ENCODE measurements around the gene MRPL37.
"Not testable (repeated sequence)": the region's sequence is repeated elsewhere in the genome, so short reads cannot be mapped to it uniquely, and the experiment has no call there.

The MRPL37 gene

GRCh38 chr1:54230507-54231339, 30.8 kb downstream of the MRPL37 start:
- no peak for TF ChIP-seq CTCF (IDR thresholded peaks at IDR 0.05; ENCODE audit: low read depth, low read length)
- no peak overlapping the region for H3K4me3 ChIP-seq (ENCODE audit: low read depth, low read length)

GRCh38 chr1:54233196-54233595, 33.2 kb downstream of the MRPL37 start:
- H3K4me3 ChIP-seq (ENCODE audit: low read depth, low read length): not testable (repeated sequence)

GRCh38 chr1:54234284-54234683, 34.3 kb downstream of the MRPL37 start:
- H3K4me3 ChIP-seq (ENCODE audit: low read depth, low read length): no peak overlapping the region
- no peak for TF ChIP-seq CTCF (IDR thresholded peaks at IDR 0.05; ENCODE audit: low read depth, low read length)

GRCh38 chr1:54237586-54237985, 37.6 kb downstream of the MRPL37 start:
- no peak overlapping the region for H3K4me3 ChIP-seq (ENCODE audit: low read depth, low read length)
- no peak for TF ChIP-seq CTCF (IDR thresholded peaks at IDR 0.05; ENCODE audit: low read depth, low read length)

GRCh38 chr1:54238353-54239034, 38.5 kb downstream of the MRPL37 start:
- no peak for TF ChIP-seq CTCF (IDR thresholded peaks at IDR 0.05; ENCODE audit: low read depth, low read length)
- no peak overlapping the region for H3K4me3 ChIP-seq (ENCODE audit: low read depth, low read length)

GRCh38 chr1:54239035-54239383, 39.0 kb downstream of the MRPL37 start:
- H3K4me3 ChIP-seq (ENCODE audit: low read depth, low read length): no peak overlapping the region
- no peak for TF ChIP-seq CTCF (IDR thresholded peaks at IDR 0.05; ENCODE audit: low read depth, low read length)

GRCh38 chr1:54239631-54240031, 39.7 kb downstream of the MRPL37 start:
- TF ChIP-seq CTCF (IDR thresholded peaks at IDR 0.05; ENCODE audit: low read depth, low read length): no peak
- no peak overlapping the region for H3K4me3 ChIP-seq (ENCODE audit: low read depth, low read length)

All from WI38 (cell line).